ENCODE measurements around the gene GAB1.

GRCh38 chr4:143512978-143513313, 176.3 kb downstream of the GAB1 start:
- TF ChIP-seq CTCF (IDR thresholded peaks at IDR 0.05) (no peak), POLR2A (IDR thresholded peaks at IDR 0.05) (no peak)

Measured in testis (tissue), 2 donors.